ENCODE measurements around the gene WSB1. TPM values are rescaled to one million over a fixed set of nuclear protein-coding genes. Genes with fewer than 3 reads are reported as not detected.

The WSB1 gene
- total and polyA plus RNA-seq, 2 of the 8 experiments (the other 6 are each of a cell fraction or from before 2014, with no cell fraction given) = 113 to 140 TPM

DNA sequence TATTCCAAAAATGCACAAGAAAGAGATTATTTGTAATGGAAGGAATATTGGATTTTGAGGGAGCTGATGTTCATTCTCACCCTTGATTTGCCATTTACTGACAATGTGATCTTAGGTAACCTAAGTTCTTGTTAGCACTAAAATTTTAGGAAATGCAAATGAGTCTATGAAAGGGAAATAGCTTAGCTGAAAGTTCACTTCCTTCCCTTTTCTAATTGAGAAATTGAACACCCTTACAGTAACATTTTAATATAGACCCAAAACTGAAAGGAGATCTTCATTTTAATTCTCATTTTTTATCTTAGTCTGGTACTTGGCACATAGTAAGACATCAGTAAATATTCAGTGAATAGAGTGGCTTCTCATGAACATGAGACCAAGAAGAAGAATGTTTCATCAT, 10.9 kb upstream of the WSB1 start:
- no peak overlapping the region for H3K56ac ChIP-seq (replicated peaks; ENCODE audit: insufficient read length, low read depth, low read length)
- H4K5ac ChIP-seq (ENCODE audit: insufficient read length, low read depth, low read length) = no peak overlapping the region
- no peaks in the 10 kb centered on the region for H3K79me2 ChIP-seq (ENCODE audit: control insufficient read depth in 1 of 2, insufficient read depth in 2 of 2, low read length in 2 of 2)
- H3K27me3 ChIP-seq (replicated peaks in 1 of 4; ENCODE audit: control insufficient read depth in 3 of 4, extremely low read depth in 1 of 4, insufficient read depth in 3 of 4, low read length in 3 of 4) = no peaks in the 10 kb centered on the region; a peak in 1 of 7 replicates
- no peaks in the 10 kb centered on the region for H3K79me1 ChIP-seq (ENCODE audit: low read depth, low read length)
- no peak overlapping the region for H4K91ac ChIP-seq (replicated peaks; ENCODE audit: insufficient read length, low read length)
- no peak overlapping the region for H2AK5ac ChIP-seq (ENCODE audit: low read depth, low read length)
- ChIA-PET CTCF (ENCODE audit: partially characterized antibody) (no interaction called here), POLR2A (ENCODE audit: partially characterized antibody) (interaction anchor here (5.7 kb wide), 1 partner anchor 10 kb away, joined by 46 read pairs; the partner anchor contains the start of gene WSB1)
- H3K9me3 ChIP-seq (ENCODE audit: insufficient read depth in 2 of 2, low read depth in 1 of 2, low read length in 1 of 2) = no peaks in the 10 kb centered on the region
- H2BK15ac ChIP-seq (ENCODE audit: low read length) = no peak overlapping the region
- H4K8ac ChIP-seq (ENCODE audit: extremely low read depth, insufficient read depth, low read length) = no peak overlapping the region
- no peaks in the 10 kb centered on the region for H3K23me2 ChIP-seq (ENCODE audit: low read depth, low read length)
- H3K23ac ChIP-seq (ENCODE audit: insufficient read length) = no peak overlapping the region
- H3K4me1 ChIP-seq (replicated peaks in 1 of 4; ENCODE audit: control insufficient read depth in 3 of 4, insufficient read depth in 4 of 4, low read length in 3 of 4) = no peaks in the 10 kb centered on the region
- H3K4ac ChIP-seq (replicated peaks; ENCODE audit: insufficient read length, low read depth, low read length) = no peak overlapping the region
- no peak for FAIRE-seq
- H3K14ac ChIP-seq (ENCODE audit: insufficient read length) = no peak overlapping the region
- no peak overlapping the region for H3K27ac ChIP-seq (ENCODE audit: low read depth, low read length)
- no peak overlapping the region for H3K4me3 ChIP-seq (ENCODE audit: extremely low read depth in 1 of 4, insufficient read depth in 2 of 4, low read depth in 3 of 4, low read length in 4 of 4)
- H3K18ac ChIP-seq (ENCODE audit: extremely low read depth, low read length) = no peak overlapping the region
- H3K9ac ChIP-seq (replicated peaks in 1 of 4; ENCODE audit: extremely low read depth in 1 of 4, low read depth in 3 of 4, low read length in 3 of 4) = no peak overlapping the region
- no peak overlapping the region for H2AFZ ChIP-seq (ENCODE audit: low read length)
- no peak overlapping the region for H2BK12ac ChIP-seq (ENCODE audit: low read depth, low read length)
- no peak overlapping the region for H2BK120ac ChIP-seq (replicated peaks; ENCODE audit: low read depth, low read length)
- H3K4me2 ChIP-seq (ENCODE audit: insufficient read depth in 1 of 2, low read depth in 2 of 2, low read length in 2 of 2) = no peak overlapping the region
- H3K36me3 ChIP-seq (ENCODE audit: control insufficient read depth in 2 of 4, insufficient read depth in 4 of 4, low read length in 3 of 4) = no peaks in the 10 kb centered on the region
- H4K20me1 ChIP-seq (replicated peaks in 1 of 2; ENCODE audit: control insufficient read depth in 1 of 2, insufficient read depth in 2 of 2, low read length in 2 of 2) = no peaks in the 10 kb centered on the region
- H2BK20ac ChIP-seq (ENCODE audit: low read length) = no peak overlapping the region
- DNase-seq (ENCODE audit: low read depth in 1 of 2, low spot score in 2 of 2) = no peak
- no peak overlapping the region for H2BK5ac ChIP-seq (ENCODE audit: low read depth, low read length)
- TF ChIP-seq SRF (IDR thresholded peaks at IDR 0.05; ENCODE audit: low read depth, low read length) (no peak), SP2 (IDR thresholded peaks at IDR 0.05; ENCODE audit: low read length) (no peak), RBBP5 (IDR thresholded peaks at IDR 0.05; ENCODE audit: borderline replicate concordance, low read depth, low read length) (no peak), TAF7 (optimal IDR thresholded peaks at IDR 0.05; ENCODE audit: borderline replicate concordance, low read depth, low read length) (no peak), PHF8 (conservative IDR thresholded peaks at IDR 0.05; ENCODE audit: low read depth, low read length) (no peak), CBX8 (IDR thresholded peaks at IDR 0.05; ENCODE audit: borderline replicate concordance, low read depth, low read length) (no peak), JUND (IDR thresholded peaks at IDR 0.05; ENCODE audit: low read length) (no peak), CTBP2 (IDR thresholded peaks at IDR 0.05; ENCODE audit: borderline replicate concordance, insufficient read depth, insufficient read length, low read length) (no peak), POU5F1 (IDR thresholded peaks at IDR 0.05; ENCODE audit: low read depth, low read length) (no peak), TCF12 (IDR thresholded peaks at IDR 0.05; ENCODE audit: low read depth, low read length) (no peak)

Measured in H1 (cell line).